ENCODE measurements around the gene NFYC.

NFYC gene

GRCh38 chr1:40740039-40740996 is 48.8 kb downstream of the NFYC start:
- no peak for DNase-seq

GRCh38 chr1:40740997-40741736 is 49.7 kb downstream of the NFYC start:
- no peak for DNase-seq

GRCh38 chr1:40742363-40743061 is 51.0 kb downstream of the NFYC start:
- no peak for DNase-seq

GRCh38 chr1:40743452-40743851 is 51.9 kb downstream of the NFYC start:
- DNase-seq, result no peak

GRCh38 chr1:40743860-40744259 is 52.4 kb downstream of the NFYC start:
- DNase-seq, result no peak

GRCh38 chr1:40745176-40745575 is 53.7 kb downstream of the NFYC start:
- DNase-seq, result no peak

GRCh38 chr1:40746344-40747090 is 55.0 kb downstream of the NFYC start:
- no peak for DNase-seq

GRCh38 chr1:40748841-40749718 is 57.6 kb downstream of the NFYC start:
- DNase-seq, result no peak

GRCh38 chr1:40749817-40750216 is 58.3 kb downstream of the NFYC start:
- no peak for DNase-seq

- DNase-seq, result no peak
These were observed 59.0 kb downstream of the NFYC start for GRCh38 chr1:40750451-40750908.

- DNase-seq, result no peak
These were observed 60.3 kb downstream of the NFYC start for GRCh38 chr1:40751802-40752201.

GRCh38 chr1:40753142-40753882 is 61.8 kb downstream of the NFYC start:
- no peak for DNase-seq

GRCh38 chr1:40754201-40754600 is 62.7 kb downstream of the NFYC start:
- no peak for DNase-seq

- DNase-seq, result no peak
These were observed 63.6 kb downstream of the NFYC start for GRCh38 chr1:40755067-40755466.

GRCh38 chr1:40756523-40756922 is 65.0 kb downstream of the NFYC start:
- DNase-seq, result no peak

GRCh38 chr1:40757084-40757483 is 65.6 kb downstream of the NFYC start:
- DNase-seq, result no peak

- no peak for DNase-seq
These were observed 66.5 kb downstream of the NFYC start for GRCh38 chr1:40758004-40758403.

GRCh38 chr1:40758578-40759343 is 67.3 kb downstream of the NFYC start:
- no peak for DNase-seq

GRCh38 chr1:40760984-40761383 is 69.5 kb downstream of the NFYC start:
- DNase-seq, result no peak

Data from activated CD4-positive, alpha-beta T cell treated with anti-CD3 and anti-CD28 coated beads for 4 hours (primary cell).